HCT116 (cell line): ENCODE measurements around the gene ADAM8. TPM values are rescaled to one million over a fixed set of nuclear protein-coding genes. Genes with fewer than 3 reads are reported as not detected.

ENCODE experiments used
- ATAC-seq: fragments of 200-7000 bp; cut with Tn5 transposase; 2 replicates; pipeline ENCODE4 v1.9.1; 2020; ENCODE audit warnings: mild to moderate bottlenecking, moderate library complexity
- BruUV-seq: library from RNA; stranded (reverse); fragments of 400-500 nt; replicated peaks from 2 replicates; lab custom pipeline; 2021; lab: Mats Ljungman, UMichigan
- CTCF ChIA-PET: fragments of 300-600 bp; sonication (Branson Sonifier 250); formaldehyde crosslinking; loops from one replicate; lab custom pipeline; 2021; ENCODE audit warnings: antibody characterized with exemption; lab: Charles Lee
- POLR2A ChIA-PET: fragments of 300-600, 350-600 bp; sonication (Branson Sonifier 250); formaldehyde crosslinking; loops from one replicate; lab custom pipeline; 2021; ENCODE audit warnings: antibody characterized with exemption; lab: Charles Lee
- RAD21 ChIA-PET, 2 experiments: fragments of 300-600 bp; sonication (Branson Sonifier 250); formaldehyde crosslinking; loops; one replicate each; lab custom pipeline; 2023; ENCODE audit warnings: low total read pairs in 2 of 2; ENCODE audit not compliant: uncharacterized antibody in 2 of 2, unreplicated experiment in 2 of 2, low non-redundant PET in 1 of 2; lab: Charles Lee
- DNase-seq: peaks from one replicate; pipeline ENCODE4 v3.0.0-alpha.2; 2010; ENCODE audit warnings: low read depth, low spot score
- H2AFZ ChIP-seq: fragments of 200-600 bp; shearing (Covaris generic), sonication (generic); 2 replicates; pipeline ENCODE4 v1.6.1; 2017; ENCODE audit warnings: low read depth, mixed run types, mixed read lengths, antibody characterized with exemption, low read length; ENCODE audit not compliant: poor library complexity, severe bottlenecking
- H3K27ac ChIP-seq: 2 replicates; pipeline ENCODE4 v1.5.1; 2012; ENCODE audit warnings: low read depth, low read length
- H3K27me3 ChIP-seq: fragments of 200-600 bp; sonication (generic); 2 replicates; pipeline ENCODE4 v1.6.1; 2016; ENCODE audit warnings: mixed run types, low read length, mixed read lengths; ENCODE audit not compliant: insufficient read depth
- H3K36me3 ChIP-seq, 2 experiments: fragments of 200-500 bp in 1 of 2; fragments of 200-600 bp in 1 of 2; sonication (Bioruptor generic) in 1 of 2; sonication (generic) in 1 of 2; 2 replicates each; pipeline versions ENCODE4 v1.5.1 to v1.6.1; 2014 to 2016; ENCODE audit warnings: low read length in 2 of 2, inconsistent platforms in 1 of 2, mixed read lengths in 1 of 2, mixed run types in 1 of 2; ENCODE audit not compliant: insufficient read depth in 2 of 2, control insufficient read depth in 1 of 2
- H3K4me1 ChIP-seq, 2 experiments: fragments of 200-600 bp in 1 of 2; sonication (generic) in 1 of 2; 2 replicates each; pipeline versions ENCODE4 v1.5.1 to v1.6.1; 2012 to 2017; ENCODE audit warnings: low read length in 2 of 2, inconsistent platforms in 1 of 2, mild to moderate bottlenecking in 1 of 2, mixed read lengths in 1 of 2, mixed run types in 1 of 2, moderate library complexity in 1 of 2; ENCODE audit not compliant: insufficient read depth in 2 of 2, control insufficient read depth in 1 of 2
- H3K4me2 ChIP-seq: fragments of 200-600 bp; sonication (generic); 2 replicates; pipeline ENCODE4 v1.6.1; 2017; ENCODE audit warnings: mixed run types, low read length, mixed read lengths
- H3K4me3 ChIP-seq, 2 experiments: fragments of 200-600 bp in 1 of 2; sonication (generic) in 1 of 2; replicated peaks in 1 of 2; 2 replicates each; pipeline ENCODE4 v1.5.1; 2011 to 2016; ENCODE audit warnings: low read length in 2 of 2, control low read depth in 1 of 2, low read depth in 1 of 2, mild to moderate bottlenecking in 1 of 2, mixed read lengths in 1 of 2, mixed run types in 1 of 2
- H3K79me2 ChIP-seq: fragments of 200-600 bp; sonication (generic); 2 replicates; pipeline ENCODE4 v1.6.1; 2017; ENCODE audit warnings: mild to moderate bottlenecking, mixed run types, low read length, moderate library complexity, mixed read lengths; ENCODE audit not compliant: insufficient read depth
- H3K9ac ChIP-seq: fragments of 200-600 bp; sonication (generic); 2 replicates; pipeline ENCODE4 v1.6.1; 2016; ENCODE audit warnings: low read length, mixed read lengths
- H3K9me2 ChIP-seq: fragments of 200-600 bp; sonication (generic), shearing (Covaris generic); 2 replicates; pipeline ENCODE4 v1.6.1; 2017; ENCODE audit warnings: mixed run types, mild to moderate bottlenecking, moderate library complexity; ENCODE audit not compliant: insufficient read depth
- H3K9me3 ChIP-seq, 2 experiments: fragments of 200-500 bp in 1 of 2; fragments of 200-600 bp in 1 of 2; sonication (Bioruptor generic) in 1 of 2; sonication (generic) in 1 of 2; 2 replicates each; pipeline ENCODE4 v1.6.1; 2014 to 2017; ENCODE audit warnings: low read length in 2 of 2, mixed read lengths in 2 of 2, inconsistent platforms in 1 of 2, low read depth in 1 of 2, mild to moderate bottlenecking in 1 of 2, mixed run types in 1 of 2, moderate library complexity in 1 of 2; ENCODE audit not compliant: control insufficient read depth in 1 of 2, insufficient read depth in 1 of 2
- H4K20me1 ChIP-seq: fragments of 200-600 bp; sonication (generic), shearing (Covaris generic); 2 replicates; pipeline ENCODE4 v1.6.1; 2017; ENCODE audit warnings: mixed run types, mild to moderate bottlenecking, moderate library complexity; ENCODE audit not compliant: insufficient read depth
- CEBPB ChIP-seq: IDR thresholded peaks from 2 replicates; pipeline ENCODE4 v1.6.1; 2012; ENCODE audit warnings: low read depth
- EZH2phosphoT487 ChIP-seq: fragments of 200-600 bp; IDR thresholded peaks from 2 replicates; pipeline ENCODE4 v1.6.1; 2018; ENCODE audit warnings: antibody characterized with exemption, borderline replicate concordance
- FOSL1 ChIP-seq: IDR thresholded peaks from 2 replicates; pipeline ENCODE4 v1.6.1; 2012; ENCODE audit warnings: low read depth
- JUND ChIP-seq: IDR thresholded peaks from 2 replicates; pipeline ENCODE4 v1.6.1; 2012
- RAD21 ChIP-seq: IDR thresholded peaks from 2 replicates; pipeline ENCODE4 v1.6.1; 2012; ENCODE audit warnings: low read depth, mild to moderate bottlenecking
- SIN3A ChIP-seq: IDR thresholded peaks from 2 replicates; pipeline ENCODE4 v1.6.1; 2012; ENCODE audit warnings: low read depth
- TCF7L2 ChIP-seq: IDR thresholded peaks from 2 replicates; pipeline ENCODE4 v1.7.0; 2011; ENCODE audit warnings: borderline replicate concordance, inconsistent platforms; ENCODE audit not compliant: insufficient read depth, insufficient read length; ENCODE audit errors: extremely low read depth
- intact Hi-C: fragments of 100-400 bp; cut with micrococcal nuclease; formaldehyde crosslinking; loops from 2 replicates; pipeline ENCODE4 v1.10.0; 2022
- total RNA-seq: library from RNA; stranded (reverse); gene quantifications from one replicate; pipeline ENCODE4 v1.2.1, GENCODE V29; 2021; ENCODE audit not compliant: unreplicated experiment
- TF ChIP-seq, protein P1 (sequence below): IDR thresholded peaks from 2 replicates; pipeline ENCODE4 v1.6.1; 2012; ENCODE audit warnings: low read depth
- TF ChIP-seq, protein P2 (sequence below): IDR thresholded peaks from 2 replicates; pipeline ENCODE4 v1.6.1; 2012

Gene ADAM8
- total RNA-seq, 1 experiment from 2014 or later = 4.1 TPM

DNA sequence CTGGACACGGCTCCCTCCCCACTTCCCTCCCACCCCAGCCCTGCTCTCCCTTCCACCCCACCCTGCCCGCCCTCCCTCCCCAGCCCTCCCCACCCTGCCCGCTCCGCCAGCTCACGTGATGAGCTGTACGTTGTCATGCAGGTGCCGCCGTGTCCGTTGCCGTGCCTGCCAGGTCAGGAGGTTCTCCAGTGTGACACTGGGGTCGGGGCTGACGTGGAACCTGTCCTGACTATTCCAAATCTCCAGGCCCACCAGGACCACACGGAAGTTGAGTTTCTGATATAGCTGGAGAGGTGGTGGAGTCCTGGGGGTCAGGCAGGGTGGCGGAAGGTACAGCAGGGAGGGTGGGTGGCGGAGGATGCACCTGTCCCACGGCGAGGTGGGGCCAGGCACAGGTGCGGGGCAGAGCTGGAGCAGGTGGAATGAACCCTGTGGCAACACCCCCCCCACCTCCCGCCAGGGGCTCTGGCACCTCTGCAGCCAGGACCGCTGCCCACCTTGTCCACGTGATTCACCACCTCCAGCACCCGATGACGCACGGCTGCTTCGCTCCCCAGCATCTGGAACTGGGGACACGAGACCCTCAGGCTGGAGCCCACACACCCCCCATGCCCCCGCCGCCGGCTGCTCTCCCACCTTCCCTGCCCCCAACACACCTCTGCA, 4.2 kb downstream of the ADAM8 start:
- Histone ChIP-seq H3K27me3 (no peaks in the 10 kb centered on the region), H3K9me3 (no peaks in the 10 kb centered on the region), H3K36me3 (no peaks in the 10 kb centered on the region), H3K79me2 (no peaks in the 10 kb centered on the region), H3K9ac (no peak overlapping the region), H2AFZ (no peak overlapping the region), H3K9me2 (no peaks in the 10 kb centered on the region), H3K27ac (no peak overlapping the region), H4K20me1 (no peaks in the 10 kb centered on the region), H3K4me1 (no peaks in the 10 kb centered on the region), H3K4me2 (no peak overlapping the region), H3K4me3 (no peak overlapping the region)
- ChIA-PET POLR2A (no interaction called here), CTCF (no interaction called here), RAD21 (no interaction called here)
- BruUV-seq = no TSS peak
- TF ChIP-seq SIN3A = no peak
- TF ChIP-seq, protein P1, sequence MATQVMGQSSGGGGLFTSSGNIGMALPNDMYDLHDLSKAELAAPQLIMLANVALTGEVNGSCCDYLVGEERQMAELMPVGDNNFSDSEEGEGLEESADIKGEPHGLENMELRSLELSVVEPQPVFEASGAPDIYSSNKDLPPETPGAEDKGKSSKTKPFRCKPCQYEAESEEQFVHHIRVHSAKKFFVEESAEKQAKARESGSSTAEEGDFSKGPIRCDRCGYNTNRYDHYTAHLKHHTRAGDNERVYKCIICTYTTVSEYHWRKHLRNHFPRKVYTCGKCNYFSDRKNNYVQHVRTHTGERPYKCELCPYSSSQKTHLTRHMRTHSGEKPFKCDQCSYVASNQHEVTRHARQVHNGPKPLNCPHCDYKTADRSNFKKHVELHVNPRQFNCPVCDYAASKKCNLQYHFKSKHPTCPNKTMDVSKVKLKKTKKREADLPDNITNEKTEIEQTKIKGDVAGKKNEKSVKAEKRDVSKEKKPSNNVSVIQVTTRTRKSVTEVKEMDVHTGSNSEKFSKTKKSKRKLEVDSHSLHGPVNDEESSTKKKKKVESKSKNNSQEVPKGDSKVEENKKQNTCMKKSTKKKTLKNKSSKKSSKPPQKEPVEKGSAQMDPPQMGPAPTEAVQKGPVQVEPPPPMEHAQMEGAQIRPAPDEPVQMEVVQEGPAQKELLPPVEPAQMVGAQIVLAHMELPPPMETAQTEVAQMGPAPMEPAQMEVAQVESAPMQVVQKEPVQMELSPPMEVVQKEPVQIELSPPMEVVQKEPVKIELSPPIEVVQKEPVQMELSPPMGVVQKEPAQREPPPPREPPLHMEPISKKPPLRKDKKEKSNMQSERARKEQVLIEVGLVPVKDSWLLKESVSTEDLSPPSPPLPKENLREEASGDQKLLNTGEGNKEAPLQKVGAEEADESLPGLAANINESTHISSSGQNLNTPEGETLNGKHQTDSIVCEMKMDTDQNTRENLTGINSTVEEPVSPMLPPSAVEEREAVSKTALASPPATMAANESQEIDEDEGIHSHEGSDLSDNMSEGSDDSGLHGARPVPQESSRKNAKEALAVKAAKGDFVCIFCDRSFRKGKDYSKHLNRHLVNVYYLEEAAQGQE = no peak
- no peak for TF ChIP-seq JUND
- no peak for TF ChIP-seq EZH2phosphoT487
- no peak for TF ChIP-seq RAD21
- TF ChIP-seq TCF7L2 = no peak
- TF ChIP-seq CEBPB = no peak
- no peak for TF ChIP-seq FOSL1
- TF ChIP-seq, protein P2, sequence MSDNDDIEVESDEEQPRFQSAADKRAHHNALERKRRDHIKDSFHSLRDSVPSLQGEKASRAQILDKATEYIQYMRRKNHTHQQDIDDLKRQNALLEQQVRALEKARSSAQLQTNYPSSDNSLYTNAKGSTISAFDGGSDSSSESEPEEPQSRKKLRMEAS = no peak
- ATAC-seq (no peak), DNase-seq (no peak)
- intact Hi-C loops = no loop called here
